Measurements from ENCODE around the gene DCC. TPM values are rescaled to one million over a fixed set of nuclear protein-coding genes. Genes with fewer than 3 reads are reported as not detected.

DCC gene
- polyA plus RNA-seq, 1 of the 3 experiments (the other 2 are of a cell fraction): 0.20 TPM

- no peaks in the 10 kb centered on the region for H3K36me3 ChIP-seq (replicated peaks in 1 of 2; ENCODE audit: control insufficient read depth in 1 of 2, insufficient read depth in 2 of 2, low read length in 1 of 2)
- POLR2A ChIA-PET: no interaction called here
- no peak overlapping the region for H2AFZ ChIP-seq (ENCODE audit: low read depth)
- H3K27ac ChIP-seq (ENCODE audit: low read depth in 2 of 2, low read length in 1 of 2): no peak overlapping the region
- no peaks in the 10 kb centered on the region for H3K79me2 ChIP-seq (ENCODE audit: insufficient read depth)
- no peaks in the 10 kb centered on the region; a peak in 1 of 4 replicates for H3K4me1 ChIP-seq (ENCODE audit: control insufficient read depth in 1 of 2, insufficient read depth in 2 of 2, low read depth in 1 of 2, low read length in 1 of 2)
- H3K9ac ChIP-seq: no peak overlapping the region
- CTCF ChIA-PET: no interaction called here
- TF ChIP-seq RFX5 (IDR thresholded peaks at IDR 0.05; ENCODE audit: low read length) (no peak), USF2 (IDR thresholded peaks at IDR 0.05; ENCODE audit: borderline replicate concordance, low read depth, low read length) (no peak), RXRA (IDR thresholded peaks at IDR 0.05; ENCODE audit: borderline replicate concordance, low read depth) (no peak), RCOR1 (IDR thresholded peaks at IDR 0.05; ENCODE audit: low read length) (no peak), CHD2 (IDR thresholded peaks at IDR 0.05; ENCODE audit: low read length, partially characterized antibody) (no peak), CTCF (IDR thresholded peaks at IDR 0.05) (no peak), FOSL2 (IDR thresholded peaks at IDR 0.05; ENCODE audit: borderline replicate concordance, low read depth) (no peak), GATA2 (CRISPR knock-in tag; IDR thresholded peaks at IDR 0.05) (no peak)
- no peak overlapping the region for H3K4me2 ChIP-seq
- no peaks in the 10 kb centered on the region for H4K20me1 ChIP-seq (ENCODE audit: insufficient read depth)
- DNase-seq: no peak
- H3F3A ChIP-seq (replicated peaks; ENCODE audit: insufficient read depth): no peaks in the 10 kb centered on the region
- no peaks in the 10 kb centered on the region for H3K27me3 ChIP-seq (ENCODE audit: insufficient read depth)
- H3K9me2 ChIP-seq: no peaks in the 10 kb centered on the region
- H3K9me3 ChIP-seq: no peaks in the 10 kb centered on the region
- H3K4me3 ChIP-seq (ENCODE audit: low read depth in 2 of 2, low read length in 1 of 2): no peak overlapping the region
- 49% methylated on average over 2 of the region's 2 CpGs for WGBS (ENCODE audit: low lambda C conversion rate)
Observed at GRCh38 chr18:52607985-52608384, 268.0 kb downstream of the DCC start.

- Histone ChIP-seq H4K20me1 (ENCODE audit: insufficient read depth) (no peaks in the 10 kb centered on the region), H3K4me2 (no peak overlapping the region), H3K9me2 (no peaks in the 10 kb centered on the region), H2AFZ (ENCODE audit: low read depth) (no peak overlapping the region), H3K79me2 (ENCODE audit: insufficient read depth) (no peaks in the 10 kb centered on the region), H3K9ac (no peak overlapping the region), H3K27me3 (ENCODE audit: insufficient read depth) (no peaks in the 10 kb centered on the region), H3K4me3 (ENCODE audit: low read depth in 2 of 2, low read length in 1 of 2) (no peak overlapping the region), H3F3A (replicated peaks; ENCODE audit: insufficient read depth) (no peaks in the 10 kb centered on the region), H3K9me3 (no peaks in the 10 kb centered on the region), H3K36me3 (replicated peaks in 1 of 2; ENCODE audit: control insufficient read depth in 1 of 2, insufficient read depth in 2 of 2, low read length in 1 of 2) (no peaks in the 10 kb centered on the region), H3K4me1 (ENCODE audit: control insufficient read depth in 1 of 2, insufficient read depth in 2 of 2, low read depth in 1 of 2, low read length in 1 of 2) (no peaks in the 10 kb centered on the region; a peak in 1 of 4 replicates), H3K27ac (ENCODE audit: low read depth in 2 of 2, low read length in 1 of 2) (no peak overlapping the region)
- no peak for TF ChIP-seq NFIC (IDR thresholded peaks at IDR 0.05; ENCODE audit: borderline replicate concordance)
- no peak for TF ChIP-seq NRF1 (IDR thresholded peaks at IDR 0.05; ENCODE audit: low read depth, low read length)
- TF ChIP-seq RFX5 (IDR thresholded peaks at IDR 0.05; ENCODE audit: low read length): no peak
- no peak for TF ChIP-seq TAF1 (IDR thresholded peaks at IDR 0.05; ENCODE audit: borderline replicate concordance, low read depth, low read length)
- TF ChIP-seq CTCF (IDR thresholded peaks at IDR 0.05): no peak
- DNase-seq: no peak
- POLR2A ChIA-PET: no interaction called here
- CTCF ChIA-PET: no interaction called here
- WGBS (ENCODE audit: low lambda C conversion rate): 58% methylated on average over 3 of the region's 3 CpGs
Observed at GRCh38 chr18:52610451-52611115, 270.6 kb downstream of the DCC start.
